ENCODE data around the gene SPATA2L.

DNA sequence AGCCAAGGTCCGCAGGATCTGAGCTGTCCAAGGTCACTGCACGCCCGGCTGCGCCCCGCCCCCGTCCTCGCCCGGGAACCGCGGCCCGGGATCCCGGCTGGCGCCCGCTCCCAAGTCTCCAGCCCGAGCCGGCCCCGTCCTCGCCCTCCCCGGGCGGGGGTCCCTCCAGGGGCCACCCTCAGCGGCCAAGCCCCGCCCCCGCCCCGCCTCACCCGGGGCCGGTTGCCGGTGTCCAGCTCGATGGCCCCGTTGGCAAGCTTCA lies 19.0 kb upstream of the SPATA2L start:
- no peak for TF ChIP-seq CTCF (IDR thresholded peaks at IDR 0.05; ENCODE audit: insufficient read depth, low read length, poor library complexity, severe bottlenecking)
- no peak for TF ChIP-seq EZH2phosphoT487 (conservative IDR thresholded peaks at IDR 0.05; ENCODE audit: low read length)
